ENCODE results near the gene KCNIP1.

The KCNIP1 gene

DNA sequence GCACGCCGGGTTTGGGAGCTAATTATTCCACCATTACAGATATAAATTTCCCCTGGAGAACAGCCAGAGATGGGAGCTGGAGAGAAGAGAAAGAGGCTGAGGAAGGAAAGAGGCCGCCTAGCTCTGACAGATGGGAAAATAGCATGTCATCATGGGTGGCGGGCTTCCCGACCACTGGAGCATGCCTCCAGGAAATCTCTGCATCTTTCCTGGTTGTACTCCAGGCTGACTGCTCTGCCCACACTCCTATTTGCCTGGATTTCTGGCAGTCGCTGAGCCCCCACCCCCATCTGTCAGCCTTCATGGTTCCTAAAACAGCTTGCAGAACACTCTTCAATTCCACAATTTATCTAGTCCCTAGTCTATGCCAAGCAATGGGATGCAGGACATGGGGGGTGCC lies 265.4 kb downstream of the KCNIP1 start:
- H3K79me2 ChIP-seq (ENCODE audit: insufficient read depth, low read length): no peaks in the 10 kb centered on the region
- no peaks in the 10 kb centered on the region for H3K27me3 ChIP-seq (ENCODE audit: insufficient read depth, low read length)
- H3K36me3 ChIP-seq (ENCODE audit: insufficient read depth, low read length): no peaks in the 10 kb centered on the region
- no peaks in the 10 kb centered on the region for H3F3A ChIP-seq (ENCODE audit: insufficient read depth, low read length)
- no peaks in the 10 kb centered on the region for H3K9me3 ChIP-seq (ENCODE audit: low read length)
- no peaks in the 10 kb centered on the region for H3K4me1 ChIP-seq (ENCODE audit: insufficient read depth, low read length, severe bottlenecking)
- H2AFZ ChIP-seq (ENCODE audit: low read length): no peak overlapping the region
- no peak overlapping the region for H3K4me2 ChIP-seq (ENCODE audit: low read length)
- no peaks in the 10 kb centered on the region for H3K9me2 ChIP-seq (ENCODE audit: low read depth, low read length)
- no peak overlapping the region for H3K9ac ChIP-seq (ENCODE audit: low read length)
- no peak for TF ChIP-seq EZH2 (IDR thresholded peaks at IDR 0.05; ENCODE audit: borderline replicate concordance, low read length)
- TF ChIP-seq, protein P1, sequence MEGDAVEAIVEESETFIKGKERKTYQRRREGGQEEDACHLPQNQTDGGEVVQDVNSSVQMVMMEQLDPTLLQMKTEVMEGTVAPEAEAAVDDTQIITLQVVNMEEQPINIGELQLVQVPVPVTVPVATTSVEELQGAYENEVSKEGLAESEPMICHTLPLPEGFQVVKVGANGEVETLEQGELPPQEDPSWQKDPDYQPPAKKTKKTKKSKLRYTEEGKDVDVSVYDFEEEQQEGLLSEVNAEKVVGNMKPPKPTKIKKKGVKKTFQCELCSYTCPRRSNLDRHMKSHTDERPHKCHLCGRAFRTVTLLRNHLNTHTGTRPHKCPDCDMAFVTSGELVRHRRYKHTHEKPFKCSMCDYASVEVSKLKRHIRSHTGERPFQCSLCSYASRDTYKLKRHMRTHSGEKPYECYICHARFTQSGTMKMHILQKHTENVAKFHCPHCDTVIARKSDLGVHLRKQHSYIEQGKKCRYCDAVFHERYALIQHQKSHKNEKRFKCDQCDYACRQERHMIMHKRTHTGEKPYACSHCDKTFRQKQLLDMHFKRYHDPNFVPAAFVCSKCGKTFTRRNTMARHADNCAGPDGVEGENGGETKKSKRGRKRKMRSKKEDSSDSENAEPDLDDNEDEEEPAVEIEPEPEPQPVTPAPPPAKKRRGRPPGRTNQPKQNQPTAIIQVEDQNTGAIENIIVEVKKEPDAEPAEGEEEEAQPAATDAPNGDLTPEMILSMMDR (IDR thresholded peaks at IDR 0.05; ENCODE audit: low read length): no peak
- no peaks in the 10 kb centered on the region for H4K20me1 ChIP-seq (ENCODE audit: insufficient read depth, low read length)
- H3K27ac ChIP-seq (ENCODE audit: low read depth, low read length, poor library complexity, severe bottlenecking): no peak overlapping the region
- H3K4me3 ChIP-seq (ENCODE audit: low read depth, low read length, poor library complexity, severe bottlenecking): no peak overlapping the region

DNA sequence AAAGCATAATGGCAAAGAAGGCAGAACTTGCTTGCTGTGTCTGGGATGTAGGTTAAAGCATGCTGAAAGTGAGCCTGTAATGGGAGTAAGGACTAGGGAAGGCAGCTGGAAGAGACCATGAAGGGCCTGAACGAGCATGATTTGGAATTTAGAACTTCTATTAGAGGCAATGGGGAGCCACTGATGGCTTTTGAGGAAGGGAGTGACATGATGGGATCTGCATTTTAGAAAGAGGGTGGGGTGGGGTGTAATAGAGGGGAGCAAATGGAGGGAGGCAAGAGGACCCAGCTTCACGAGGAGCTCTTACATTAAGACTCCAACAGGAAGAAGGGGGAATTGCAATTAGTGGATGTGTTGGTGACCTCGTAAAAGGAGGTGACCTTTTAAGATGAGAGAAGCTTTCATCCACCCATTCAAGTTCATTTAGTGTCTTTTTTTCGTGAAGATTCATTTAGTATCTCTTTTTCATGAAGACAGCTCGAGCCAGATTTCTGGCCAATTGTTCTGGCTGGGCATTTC lies 266.1 kb downstream of the KCNIP1 start:
- no peaks in the 10 kb centered on the region for H4K20me1 ChIP-seq (ENCODE audit: insufficient read depth, low read length)
- H3K36me3 ChIP-seq (ENCODE audit: insufficient read depth, low read length): no peaks in the 10 kb centered on the region
- H3K9ac ChIP-seq (ENCODE audit: low read length): no peak overlapping the region
- no peaks in the 10 kb centered on the region for H3F3A ChIP-seq (ENCODE audit: insufficient read depth, low read length)
- H3K4me3 ChIP-seq (ENCODE audit: low read depth, low read length, poor library complexity, severe bottlenecking): no peak overlapping the region
- no peaks in the 10 kb centered on the region for H3K4me1 ChIP-seq (ENCODE audit: insufficient read depth, low read length, severe bottlenecking)
- no peak overlapping the region for H3K4me2 ChIP-seq (ENCODE audit: low read length)
- no peak overlapping the region for H3K27ac ChIP-seq (ENCODE audit: low read depth, low read length, poor library complexity, severe bottlenecking)
- no peaks in the 10 kb centered on the region for H3K9me2 ChIP-seq (ENCODE audit: low read depth, low read length)
- TF ChIP-seq EZH2 (IDR thresholded peaks at IDR 0.05; ENCODE audit: borderline replicate concordance, low read length): no peak
- TF ChIP-seq, protein P1 (IDR thresholded peaks at IDR 0.05; ENCODE audit: low read length): no peak
- no peaks in the 10 kb centered on the region for H3K27me3 ChIP-seq (ENCODE audit: insufficient read depth, low read length)
- H3K9me3 ChIP-seq (ENCODE audit: low read length): no peaks in the 10 kb centered on the region
- H3K79me2 ChIP-seq (ENCODE audit: insufficient read depth, low read length): no peaks in the 10 kb centered on the region
- no peak overlapping the region for H2AFZ ChIP-seq (ENCODE audit: low read length)

DNA sequence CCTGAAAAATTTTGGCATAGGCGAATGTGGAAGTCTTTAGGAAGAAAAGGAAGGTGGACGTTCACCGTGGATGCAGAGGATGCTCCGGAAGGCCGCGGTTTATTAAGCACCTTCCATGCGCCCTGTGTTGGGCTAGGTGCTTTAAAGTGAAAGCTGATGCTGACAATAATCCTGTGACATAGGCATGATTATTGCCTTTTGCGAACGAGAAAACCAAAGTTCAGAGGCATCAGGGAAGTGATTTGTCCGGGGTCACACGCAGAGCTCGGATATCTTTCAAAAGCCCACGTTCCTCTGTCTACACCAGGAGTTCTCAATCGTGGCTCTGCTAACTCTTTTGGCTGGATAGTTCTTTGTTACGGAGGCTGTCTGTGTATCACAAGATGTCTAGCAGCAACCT lies 267.7 kb downstream of the KCNIP1 start:
- no peaks in the 10 kb centered on the region for H3K36me3 ChIP-seq (ENCODE audit: insufficient read depth, low read length)
- no peak overlapping the region for H2AFZ ChIP-seq (ENCODE audit: low read length)
- H3K9me3 ChIP-seq (ENCODE audit: low read length): no peaks in the 10 kb centered on the region
- H3K9me2 ChIP-seq (ENCODE audit: low read depth, low read length): no peaks in the 10 kb centered on the region
- no peaks in the 10 kb centered on the region for H3K27me3 ChIP-seq (ENCODE audit: insufficient read depth, low read length)
- no peak overlapping the region for H3K4me3 ChIP-seq (ENCODE audit: low read depth, low read length, poor library complexity, severe bottlenecking)
- no peaks in the 10 kb centered on the region for H3F3A ChIP-seq (ENCODE audit: insufficient read depth, low read length)
- no peak overlapping the region for H3K27ac ChIP-seq (ENCODE audit: low read depth, low read length, poor library complexity, severe bottlenecking)
- H3K4me1 ChIP-seq (ENCODE audit: insufficient read depth, low read length, severe bottlenecking): no peaks in the 10 kb centered on the region
- H3K9ac ChIP-seq (ENCODE audit: low read length): no peak overlapping the region
- TF ChIP-seq, protein P1 (IDR thresholded peaks at IDR 0.05; ENCODE audit: low read length): no peak
- no peak for TF ChIP-seq EZH2 (IDR thresholded peaks at IDR 0.05; ENCODE audit: borderline replicate concordance, low read length)
- H3K4me2 ChIP-seq (ENCODE audit: low read length): no peak overlapping the region
- H4K20me1 ChIP-seq (ENCODE audit: insufficient read depth, low read length): no peaks in the 10 kb centered on the region
- H3K79me2 ChIP-seq (ENCODE audit: insufficient read depth, low read length): no peaks in the 10 kb centered on the region
